CD4-positive, alpha-beta T cell treated with Interleukin-1 beta for 1 hour (primary cell): ENCODE results near the gene EEF2KMT.

Source experiments
- DNase-seq, 2 donors: peaks; one replicate each; pipeline ENCODE4 v3.0.0-alpha.2; 2020 to 2022

Gene EEF2KMT

GRCh38 chr16:5040451-5040850 is 57.1 kb downstream of the EEF2KMT start:
- DNase-seq, result no peak

GRCh38 chr16:5036228-5037156 is 61.1 kb downstream of the EEF2KMT start:
- DNase-seq, result no peak

- no peak for DNase-seq
Observed at GRCh38 chr16:5035909-5036227, 61.7 kb downstream of the EEF2KMT start.
